Thoracic aorta (tissue), 2 donors: ENCODE results near the gene FAM98B. TPM values are rescaled to one million over a fixed set of nuclear protein-coding genes. Genes with fewer than 3 reads are reported as not detected.
A peak's percentile ranks its signal among the peaks of the same experiment; 100 is the strongest.

Source experiments
- ATAC-seq: fragments of 150-250 bp; one replicate; pipeline ENCODE4 v1.8.0; 2017; ENCODE audit warnings: low read depth; ENCODE audit not compliant: insufficient number of reproducible peaks, low FRiP score
- DNase-seq: peaks from one replicate; pipeline ENCODE4 v3.0.0-alpha.2; 2020; ENCODE audit warnings: low spot score
- H3K27ac ChIP-seq, 2 donors: fragments of 200-600 bp; sonication (generic); 1 replicate in 1 of 2; 2 replicates in 1 of 2; pipeline ENCODE4 v1.5.1; 2016; ENCODE audit warnings: mild to moderate bottlenecking in 2 of 2, moderate library complexity in 2 of 2
- H3K27me3 ChIP-seq: fragments of 200-600 bp; sonication (generic); replicated peaks from 2 replicates; pipeline ENCODE4 v1.6.0; 2016; ENCODE audit warnings: mild to moderate bottlenecking; ENCODE audit not compliant: insufficient read depth
- H3K36me3 ChIP-seq: fragments of 200-600 bp; sonication (generic); one replicate; pipeline ENCODE4 v1.5.1; 2016
- H3K4me1 ChIP-seq, 2 donors: fragments of 200-600 bp; sonication (generic); 1 replicate in 1 of 2; 2 replicates in 1 of 2; pipeline versions ENCODE4 v1.5.1 to v1.6.0; 2016; ENCODE audit warnings: low read depth in 2 of 2, mild to moderate bottlenecking in 1 of 2; ENCODE audit not compliant: control insufficient read depth in 1 of 2
- H3K4me3 ChIP-seq: fragments of 200-600 bp; sonication (generic); 2 replicates; pipeline ENCODE4 v1.5.1; 2016; ENCODE audit warnings: mild to moderate bottlenecking
- H3K9me3 ChIP-seq: fragments of 200-600 bp; sonication (generic); 2 replicates; pipeline ENCODE4 v1.5.1; 2016
- CTCF ChIP-seq: fragments of 200-600 bp; sonication (generic); IDR thresholded peaks from one replicate; pipeline ENCODE4 v1.5.1; 2019; ENCODE audit warnings: antibody characterized with exemption
- total RNA-seq, 2 donors: library from RNA; depleted of rRNA; stranded (reverse); fragments of >200 nt; gene quantifications; one replicate each; pipeline versions ENCODE4 v1.1.0 to v1.2.3, GENCODE V29; 2016

Gene FAM98B
- total RNA-seq, 2 donors from 2014 or later: 8.0 to 14.0 TPM

GRCh38 chr15:38486936-38487335 lies 33.0 kb downstream of the FAM98B start:
- Histone ChIP-seq H3K4me1 (peaks cover 9 to 23% of the 10 kb centered on the region in 2 donors), H3K4me3 (no peak overlapping the region), H3K27ac (no peak overlapping the region), H3K9me3 (no peaks in the 10 kb centered on the region), H3K27me3 (no peaks in the 10 kb centered on the region), H3K36me3 (no peaks in the 10 kb centered on the region)
- no peak for ATAC-seq
- TF ChIP-seq CTCF: no peak
- DNase-seq: no peak

DNA sequence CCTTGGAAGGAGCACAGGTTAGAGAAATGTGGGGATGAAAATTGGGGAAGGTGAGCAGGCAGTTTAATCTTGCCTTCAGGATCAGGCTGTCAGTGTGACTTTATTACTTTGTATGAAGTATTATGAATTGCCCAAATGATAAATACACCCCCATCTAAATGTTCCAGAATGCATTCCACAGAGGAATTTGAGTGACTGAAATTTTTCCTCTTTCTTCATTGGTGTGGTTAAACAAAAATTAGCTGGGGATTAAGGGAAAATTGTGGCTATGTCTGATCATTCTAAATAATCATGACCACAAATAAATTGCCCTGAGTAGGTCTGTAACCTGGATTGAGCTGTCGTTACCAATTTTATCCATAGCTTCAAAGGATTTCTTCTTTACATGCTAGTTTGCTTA lies 33.5 kb downstream of the FAM98B start:
- peaks cover 9 to 23% of the 10 kb centered on the region in 2 donors for H3K4me1 ChIP-seq
- H3K36me3 ChIP-seq: no peaks in the 10 kb centered on the region
- DNase-seq (no peak), ATAC-seq (no peak)
- no peak for TF ChIP-seq CTCF
- H3K27ac ChIP-seq: no peak overlapping the region
- no peaks in the 10 kb centered on the region for H3K9me3 ChIP-seq
- H3K27me3 ChIP-seq: no peaks in the 10 kb centered on the region
- H3K4me3 ChIP-seq: no peak overlapping the region

DNA sequence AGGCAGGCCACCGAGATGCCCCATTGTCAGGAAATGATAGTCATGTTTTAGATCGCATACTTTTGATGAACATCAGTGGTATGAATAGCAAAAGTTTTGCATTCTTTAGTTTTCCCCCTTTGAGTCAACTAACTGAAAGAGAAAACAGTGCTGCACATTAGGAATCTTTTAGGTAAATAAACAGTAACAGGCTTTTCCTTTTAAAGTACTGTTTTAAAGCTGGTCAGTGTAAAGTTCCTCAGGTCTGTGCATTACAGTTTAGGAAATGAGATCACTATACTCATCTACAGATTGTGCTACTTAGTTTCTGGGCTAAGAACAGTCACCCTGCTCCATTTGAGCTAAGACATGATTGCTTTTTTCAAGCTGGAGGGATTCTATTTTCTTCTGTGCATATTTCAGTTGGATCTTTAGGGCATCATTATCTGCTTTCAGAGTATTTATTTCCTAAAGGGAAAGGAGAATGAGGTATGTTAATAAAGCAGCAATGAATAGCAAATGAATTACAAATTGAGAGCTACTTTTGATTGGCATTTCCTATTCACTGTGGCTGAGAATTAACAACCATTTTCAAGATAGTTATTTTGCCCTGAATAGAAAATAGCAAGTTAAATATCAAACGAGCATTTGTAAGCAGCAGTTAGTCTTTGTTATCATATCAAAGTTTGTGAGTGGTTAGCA lies 36.5 kb downstream of the FAM98B start:
- ATAC-seq: no peak
- H3K27me3 ChIP-seq: no peaks in the 10 kb centered on the region

DNA sequence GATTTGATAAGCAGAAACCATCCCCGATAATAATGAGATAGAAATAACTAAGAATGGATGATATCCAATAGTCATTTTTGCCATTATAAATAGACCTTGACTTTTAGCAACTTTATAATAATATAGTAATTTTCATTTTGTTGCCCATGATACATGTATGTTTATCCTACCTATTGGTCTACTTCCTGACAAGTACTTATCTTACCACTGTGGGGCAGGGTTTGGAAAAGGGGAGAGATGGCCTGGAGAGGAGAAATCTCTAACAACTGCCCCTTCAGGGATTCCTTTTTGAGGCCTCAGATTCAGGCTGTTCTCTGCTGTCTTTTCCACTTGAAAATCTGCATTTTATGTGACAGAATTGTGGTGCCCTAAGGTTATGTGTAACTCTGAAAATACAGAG lies 42.2 kb downstream of the FAM98B start:
- TF ChIP-seq CTCF: no peak
- ATAC-seq (no peak), DNase-seq (no peak)
- no peak overlapping the region for H3K4me3 ChIP-seq
- H3K27me3 ChIP-seq: no peaks in the 10 kb centered on the region
- peaks cover 1 to 2% of the 10 kb centered on the region in 2 donors for H3K4me1 ChIP-seq
- H3K27ac ChIP-seq: no peak overlapping the region
- H3K9me3 ChIP-seq: no peaks in the 10 kb centered on the region
- no peaks in the 10 kb centered on the region for H3K36me3 ChIP-seq

More for the DNA sequence above, 36.5 kb downstream of the FAM98B start:
- H3K9me3 ChIP-seq: no peaks in the 10 kb centered on the region
- peaks cover 9 to 23% of the 10 kb centered on the region in 2 donors for H3K4me1 ChIP-seq
- no peaks in the 10 kb centered on the region for H3K36me3 ChIP-seq
- DNase-seq: no peak
- H3K27ac ChIP-seq: peak overlapping the region; percentile 49 to 53
- H3K4me3 ChIP-seq: peak overlapping the region; percentile 33
- TF ChIP-seq CTCF: no peak

GRCh38 chr15:38499651-38500050 lies 45.7 kb downstream of the FAM98B start:
- Histone ChIP-seq H3K4me3 (no peak overlapping the region), H3K9me3 (no peaks in the 10 kb centered on the region), H3K27ac (no peak overlapping the region), H3K36me3 (no peaks in the 10 kb centered on the region), H3K27me3 (no peaks in the 10 kb centered on the region), H3K4me1 (no peaks in the 10 kb centered on the region)
- ATAC-seq (no peak), DNase-seq (no peak)
- no peak for TF ChIP-seq CTCF
